K562 (cell line): ENCODE results near the gene EML3. TPM values are rescaled to one million over a fixed set of nuclear protein-coding genes. Genes with fewer than 3 reads are reported as not detected.

Experiments used
- CHD2 ChIP-seq: IDR thresholded peaks from 2 replicates; pipeline ENCODE4 v1.6.1; 2011; ENCODE audit warnings: low read depth, low read length
- ETS2 ChIP-seq: IDR thresholded peaks from 2 replicates; pipeline ENCODE4 v1.6.1; 2016; ENCODE audit warnings: borderline replicate concordance, missing genetic modification characterization, mild to moderate bottlenecking, moderate library complexity, missing compliant biosample characterization; ENCODE audit not compliant: poor library complexity, severe bottlenecking
- LARP7 ChIP-seq: fragments of 450-650 bp; IDR thresholded peaks from 2 replicates; pipeline ENCODE4 v1.6.1; 2016
- polyA plus RNA-seq, 8 experiments: library from polyadenylated mRNA; depleted of rRNA in 4 of 8; stranded (reverse) in 5 of 8; unstranded in 3 of 8; fragments of >200 nt; fragmentation: Nextera tagmentation in 2 of 8; fragmentation: Illumina TruSeq in 1 of 8; extraction: Ambion mirVana in 2 of 8; extraction: Trizol in 1 of 8; gene quantifications; 2 replicates each; pipeline versions ENCODE4 v1.2.1 to v1.2.3, GENCODE V29; 2011 to 2014; ENCODE audit warnings: inconsistent platforms in 1 of 8, missing spikeins in 1 of 8
- total RNA-seq, 7 experiments: library from RNA; depleted of rRNA in 6 of 7; stranded (reverse); fragments of >200 nt in 6 of 7; fragmentation: Illumina TruSeq in 2 of 7; extraction: Trizol in 2 of 7; gene quantifications; 2 replicates each; pipeline versions ENCODE4 v1.2.1 to v1.2.3, GENCODE V29; 2011 to 2021; ENCODE audit warnings: low replicate concordance in 1 of 7
- TF ChIP-seq, protein P1 (sequence below): sonication (generic); formaldehyde crosslinking; IDR thresholded peaks from 2 replicates; pipeline ENCODE4 v1.5.0; 2020; ENCODE audit warnings: missing genetic modification reagents
- TF ChIP-seq, protein P2 (sequence below): fragments of 450-650 bp; IDR thresholded peaks from 2 replicates; pipeline ENCODE4 v1.6.1; 2016; ENCODE audit warnings: mild to moderate bottlenecking, moderate library complexity
- TF ChIP-seq, protein P3 (sequence below): fragments of 250-450 bp; sonication (Bioruptor Pico); IDR thresholded peaks from 2 replicates; pipeline ENCODE4 v1.5.1; 2021; ENCODE audit warnings: mild to moderate bottlenecking
- TF ChIP-seq, protein P4 (sequence below): sonication (generic); formaldehyde crosslinking; IDR thresholded peaks from 2 replicates; pipeline ENCODE4 v1.8.0; 2022; ENCODE audit warnings: mild to moderate bottlenecking, missing genetic modification reagents

The EML3 gene
- total and polyA plus RNA-seq, 9 of the 15 experiments (the other 6 are each of a cell fraction or from before 2014, with no cell fraction given), result 0.32 to 90.5 (median 26.4) TPM

DNA sequence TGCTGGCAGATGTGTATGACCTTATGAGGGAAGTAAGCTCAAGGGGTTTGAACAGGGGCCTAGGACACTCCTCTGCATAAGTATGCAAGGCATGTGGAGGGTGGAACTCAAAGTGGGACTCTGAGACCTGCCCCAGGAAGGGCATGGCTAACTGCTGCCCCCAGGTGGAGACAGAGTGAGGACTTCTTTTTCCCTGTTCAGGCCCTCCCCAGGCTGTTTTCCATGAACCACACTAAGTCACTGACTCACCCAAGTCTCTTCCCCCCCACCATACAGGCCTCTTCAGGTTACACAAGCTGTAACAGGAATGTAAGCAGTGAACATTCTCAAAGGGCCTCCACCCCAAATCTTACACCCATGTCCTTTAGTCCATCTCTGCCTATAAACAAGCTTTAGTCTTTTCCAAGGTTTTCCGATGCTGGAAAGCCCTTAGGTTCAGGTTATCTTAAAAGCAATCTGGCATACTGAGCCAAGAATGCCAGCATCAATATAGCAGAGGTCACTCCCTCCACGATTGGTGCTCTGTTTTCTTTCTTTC, 51.9 kb downstream of the EML3 start (continued):
- TF ChIP-seq, protein P1, sequence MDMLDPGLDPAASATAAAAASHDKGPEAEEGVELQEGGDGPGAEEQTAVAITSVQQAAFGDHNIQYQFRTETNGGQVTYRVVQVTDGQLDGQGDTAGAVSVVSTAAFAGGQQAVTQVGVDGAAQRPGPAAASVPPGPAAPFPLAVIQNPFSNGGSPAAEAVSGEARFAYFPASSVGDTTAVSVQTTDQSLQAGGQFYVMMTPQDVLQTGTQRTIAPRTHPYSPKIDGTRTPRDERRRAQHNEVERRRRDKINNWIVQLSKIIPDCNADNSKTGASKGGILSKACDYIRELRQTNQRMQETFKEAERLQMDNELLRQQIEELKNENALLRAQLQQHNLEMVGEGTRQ, result no peak
- TF ChIP-seq CHD2 (no peak), ETS2 (tag) (no peak), LARP7 (no peak)
- TF ChIP-seq, protein P2, sequence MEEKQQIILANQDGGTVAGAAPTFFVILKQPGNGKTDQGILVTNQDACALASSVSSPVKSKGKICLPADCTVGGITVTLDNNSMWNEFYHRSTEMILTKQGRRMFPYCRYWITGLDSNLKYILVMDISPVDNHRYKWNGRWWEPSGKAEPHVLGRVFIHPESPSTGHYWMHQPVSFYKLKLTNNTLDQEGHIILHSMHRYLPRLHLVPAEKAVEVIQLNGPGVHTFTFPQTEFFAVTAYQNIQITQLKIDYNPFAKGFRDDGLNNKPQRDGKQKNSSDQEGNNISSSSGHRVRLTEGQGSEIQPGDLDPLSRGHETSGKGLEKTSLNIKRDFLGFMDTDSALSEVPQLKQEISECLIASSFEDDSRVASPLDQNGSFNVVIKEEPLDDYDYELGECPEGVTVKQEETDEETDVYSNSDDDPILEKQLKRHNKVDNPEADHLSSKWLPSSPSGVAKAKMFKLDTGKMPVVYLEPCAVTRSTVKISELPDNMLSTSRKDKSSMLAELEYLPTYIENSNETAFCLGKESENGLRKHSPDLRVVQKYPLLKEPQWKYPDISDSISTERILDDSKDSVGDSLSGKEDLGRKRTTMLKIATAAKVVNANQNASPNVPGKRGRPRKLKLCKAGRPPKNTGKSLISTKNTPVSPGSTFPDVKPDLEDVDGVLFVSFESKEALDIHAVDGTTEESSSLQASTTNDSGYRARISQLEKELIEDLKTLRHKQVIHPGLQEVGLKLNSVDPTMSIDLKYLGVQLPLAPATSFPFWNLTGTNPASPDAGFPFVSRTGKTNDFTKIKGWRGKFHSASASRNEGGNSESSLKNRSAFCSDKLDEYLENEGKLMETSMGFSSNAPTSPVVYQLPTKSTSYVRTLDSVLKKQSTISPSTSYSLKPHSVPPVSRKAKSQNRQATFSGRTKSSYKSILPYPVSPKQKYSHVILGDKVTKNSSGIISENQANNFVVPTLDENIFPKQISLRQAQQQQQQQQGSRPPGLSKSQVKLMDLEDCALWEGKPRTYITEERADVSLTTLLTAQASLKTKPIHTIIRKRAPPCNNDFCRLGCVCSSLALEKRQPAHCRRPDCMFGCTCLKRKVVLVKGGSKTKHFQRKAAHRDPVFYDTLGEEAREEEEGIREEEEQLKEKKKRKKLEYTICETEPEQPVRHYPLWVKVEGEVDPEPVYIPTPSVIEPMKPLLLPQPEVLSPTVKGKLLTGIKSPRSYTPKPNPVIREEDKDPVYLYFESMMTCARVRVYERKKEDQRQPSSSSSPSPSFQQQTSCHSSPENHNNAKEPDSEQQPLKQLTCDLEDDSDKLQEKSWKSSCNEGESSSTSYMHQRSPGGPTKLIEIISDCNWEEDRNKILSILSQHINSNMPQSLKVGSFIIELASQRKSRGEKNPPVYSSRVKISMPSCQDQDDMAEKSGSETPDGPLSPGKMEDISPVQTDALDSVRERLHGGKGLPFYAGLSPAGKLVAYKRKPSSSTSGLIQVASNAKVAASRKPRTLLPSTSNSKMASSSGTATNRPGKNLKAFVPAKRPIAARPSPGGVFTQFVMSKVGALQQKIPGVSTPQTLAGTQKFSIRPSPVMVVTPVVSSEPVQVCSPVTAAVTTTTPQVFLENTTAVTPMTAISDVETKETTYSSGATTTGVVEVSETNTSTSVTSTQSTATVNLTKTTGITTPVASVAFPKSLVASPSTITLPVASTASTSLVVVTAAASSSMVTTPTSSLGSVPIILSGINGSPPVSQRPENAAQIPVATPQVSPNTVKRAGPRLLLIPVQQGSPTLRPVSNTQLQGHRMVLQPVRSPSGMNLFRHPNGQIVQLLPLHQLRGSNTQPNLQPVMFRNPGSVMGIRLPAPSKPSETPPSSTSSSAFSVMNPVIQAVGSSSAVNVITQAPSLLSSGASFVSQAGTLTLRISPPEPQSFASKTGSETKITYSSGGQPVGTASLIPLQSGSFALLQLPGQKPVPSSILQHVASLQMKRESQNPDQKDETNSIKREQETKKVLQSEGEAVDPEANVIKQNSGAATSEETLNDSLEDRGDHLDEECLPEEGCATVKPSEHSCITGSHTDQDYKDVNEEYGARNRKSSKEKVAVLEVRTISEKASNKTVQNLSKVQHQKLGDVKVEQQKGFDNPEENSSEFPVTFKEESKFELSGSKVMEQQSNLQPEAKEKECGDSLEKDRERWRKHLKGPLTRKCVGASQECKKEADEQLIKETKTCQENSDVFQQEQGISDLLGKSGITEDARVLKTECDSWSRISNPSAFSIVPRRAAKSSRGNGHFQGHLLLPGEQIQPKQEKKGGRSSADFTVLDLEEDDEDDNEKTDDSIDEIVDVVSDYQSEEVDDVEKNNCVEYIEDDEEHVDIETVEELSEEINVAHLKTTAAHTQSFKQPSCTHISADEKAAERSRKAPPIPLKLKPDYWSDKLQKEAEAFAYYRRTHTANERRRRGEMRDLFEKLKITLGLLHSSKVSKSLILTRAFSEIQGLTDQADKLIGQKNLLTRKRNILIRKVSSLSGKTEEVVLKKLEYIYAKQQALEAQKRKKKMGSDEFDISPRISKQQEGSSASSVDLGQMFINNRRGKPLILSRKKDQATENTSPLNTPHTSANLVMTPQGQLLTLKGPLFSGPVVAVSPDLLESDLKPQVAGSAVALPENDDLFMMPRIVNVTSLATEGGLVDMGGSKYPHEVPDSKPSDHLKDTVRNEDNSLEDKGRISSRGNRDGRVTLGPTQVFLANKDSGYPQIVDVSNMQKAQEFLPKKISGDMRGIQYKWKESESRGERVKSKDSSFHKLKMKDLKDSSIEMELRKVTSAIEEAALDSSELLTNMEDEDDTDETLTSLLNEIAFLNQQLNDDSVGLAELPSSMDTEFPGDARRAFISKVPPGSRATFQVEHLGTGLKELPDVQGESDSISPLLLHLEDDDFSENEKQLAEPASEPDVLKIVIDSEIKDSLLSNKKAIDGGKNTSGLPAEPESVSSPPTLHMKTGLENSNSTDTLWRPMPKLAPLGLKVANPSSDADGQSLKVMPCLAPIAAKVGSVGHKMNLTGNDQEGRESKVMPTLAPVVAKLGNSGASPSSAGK, result no peak; the same call in 1 of the 2 replicates
- TF ChIP-seq, protein P3, sequence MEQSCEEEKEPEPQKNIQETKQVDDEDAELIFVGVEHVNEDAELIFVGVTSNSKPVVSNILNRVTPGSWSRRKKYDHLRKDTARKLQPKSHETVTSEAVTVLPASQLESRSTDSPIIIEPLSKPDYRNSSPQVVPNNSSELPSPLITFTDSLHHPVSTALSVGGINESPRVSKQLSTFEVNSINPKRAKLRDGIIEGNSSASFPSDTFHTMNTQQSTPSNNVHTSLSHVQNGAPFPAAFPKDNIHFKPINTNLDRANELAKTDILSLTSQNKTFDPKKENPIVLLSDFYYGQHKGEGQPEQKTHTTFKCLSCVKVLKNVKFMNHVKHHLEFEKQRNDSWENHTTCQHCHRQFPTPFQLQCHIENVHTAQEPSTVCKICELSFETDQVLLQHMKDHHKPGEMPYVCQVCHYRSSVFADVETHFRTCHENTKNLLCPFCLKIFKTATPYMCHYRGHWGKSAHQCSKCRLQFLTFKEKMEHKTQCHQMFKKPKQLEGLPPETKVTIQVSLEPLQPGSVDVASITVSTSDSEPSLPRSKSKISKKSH, result no peak
- TF ChIP-seq, protein P4, sequence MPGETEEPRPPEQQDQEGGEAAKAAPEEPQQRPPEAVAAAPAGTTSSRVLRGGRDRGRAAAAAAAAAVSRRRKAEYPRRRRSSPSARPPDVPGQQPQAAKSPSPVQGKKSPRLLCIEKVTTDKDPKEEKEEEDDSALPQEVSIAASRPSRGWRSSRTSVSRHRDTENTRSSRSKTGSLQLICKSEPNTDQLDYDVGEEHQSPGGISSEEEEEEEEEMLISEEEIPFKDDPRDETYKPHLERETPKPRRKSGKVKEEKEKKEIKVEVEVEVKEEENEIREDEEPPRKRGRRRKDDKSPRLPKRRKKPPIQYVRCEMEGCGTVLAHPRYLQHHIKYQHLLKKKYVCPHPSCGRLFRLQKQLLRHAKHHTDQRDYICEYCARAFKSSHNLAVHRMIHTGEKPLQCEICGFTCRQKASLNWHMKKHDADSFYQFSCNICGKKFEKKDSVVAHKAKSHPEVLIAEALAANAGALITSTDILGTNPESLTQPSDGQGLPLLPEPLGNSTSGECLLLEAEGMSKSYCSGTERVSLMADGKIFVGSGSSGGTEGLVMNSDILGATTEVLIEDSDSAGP (CRISPR knock-in tag), result no peak
